SKM-1 treated with dmso at 0.1 percent for 144 hours (cell line): ENCODE data around the gene FMO3.

ENCODE experiments used
- DNase-seq: peaks from one replicate; lab custom pipeline; 2025; ENCODE audit not compliant: unreplicated experiment; lab: John Stamatoyannopoulos, UW

FMO3 gene

GRCh38 chr1:171115280-171115897, 24.7 kb downstream of the FMO3 start:
- DNase-seq, result peak; percentile 20

GRCh38 chr1:171116676-171117075, 26.0 kb downstream of the FMO3 start:
- no peak for DNase-seq

GRCh38 chr1:171117085-171117484, 26.4 kb downstream of the FMO3 start:
- DNase-seq, result no peak

- DNase-seq, result no peak
Measured at GRCh38 chr1:171119648-171120047, 28.9 kb downstream of the FMO3 start.

GRCh38 chr1:171122299-171122698, 31.6 kb downstream of the FMO3 start:
- no peak for DNase-seq

- no peak for DNase-seq
Measured at GRCh38 chr1:171122893-171123292, 32.2 kb downstream of the FMO3 start.

- DNase-seq, result no peak
Measured at GRCh38 chr1:171126504-171126903, 35.8 kb downstream of the FMO3 start.

- DNase-seq, result no peak
Measured at GRCh38 chr1:171127099-171127498, 36.4 kb downstream of the FMO3 start.

GRCh38 chr1:171127501-171127900, 36.8 kb downstream of the FMO3 start:
- DNase-seq, result no peak

- no peak for DNase-seq
Measured at GRCh38 chr1:171128463-171128862, 37.8 kb downstream of the FMO3 start.

GRCh38 chr1:171134204-171134923, 43.7 kb downstream of the FMO3 start:
- no peak for DNase-seq

GRCh38 chr1:171137580-171137979, 46.9 kb downstream of the FMO3 start:
- DNase-seq, result no peak

- DNase-seq, result no peak
Measured at GRCh38 chr1:171138980-171139379, 48.3 kb downstream of the FMO3 start.

GRCh38 chr1:171139890-171140289, 49.2 kb downstream of the FMO3 start:
- no peak for DNase-seq

GRCh38 chr1:171140401-171140800, 49.7 kb downstream of the FMO3 start:
- no peak for DNase-seq

- DNase-seq, result no peak
Measured at GRCh38 chr1:171140956-171141687, 50.4 kb downstream of the FMO3 start.

GRCh38 chr1:171141688-171142415, 51.1 kb downstream of the FMO3 start:
- DNase-seq, result no peak

- DNase-seq, result no peak
Measured at GRCh38 chr1:171142416-171143385, 52.0 kb downstream of the FMO3 start.

- no peak for DNase-seq
Measured at GRCh38 chr1:171150156-171150555, 59.5 kb downstream of the FMO3 start.

- DNase-seq, result no peak
Measured at GRCh38 chr1:171152549-171152948, 61.8 kb downstream of the FMO3 start.
